ENCODE measurements around the gene ALK.

The ALK gene

DNA sequence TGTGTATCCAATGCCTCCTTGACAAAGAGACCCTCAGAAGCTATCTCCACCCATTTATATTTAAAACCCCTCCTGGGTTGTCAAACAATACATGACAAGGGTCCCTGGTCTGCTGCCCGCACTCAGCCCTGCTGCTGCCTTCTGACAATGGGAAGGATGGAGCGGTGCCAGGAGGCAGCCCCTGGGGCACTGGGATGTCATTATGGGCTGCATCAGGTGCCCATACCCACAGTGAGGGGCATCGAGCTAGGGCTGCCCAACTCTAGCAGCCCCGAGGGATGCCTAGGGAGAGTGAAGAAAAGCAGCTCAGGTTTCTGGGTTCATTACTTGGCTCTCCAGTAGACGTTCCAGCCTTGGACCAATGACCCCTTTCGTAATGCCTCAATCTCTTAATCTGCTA lies 301.7 kb downstream of the ALK start:
- Histone ChIP-seq H3K9ac (ENCODE audit: low read depth, low read length) (no peak overlapping the region), H3K36me3 (ENCODE audit: insufficient read depth, low read length) (no peaks in the 10 kb centered on the region), H3K79me2 (ENCODE audit: insufficient read depth, low read length) (no peaks in the 10 kb centered on the region), H3K27me3 (ENCODE audit: insufficient read depth, low read length, poor library complexity) (no peaks in the 10 kb centered on the region), H3K4me1 (ENCODE audit: insufficient read depth, low read length) (no peaks in the 10 kb centered on the region), H3K9me3 (ENCODE audit: insufficient read depth, low read length, severe bottlenecking) (no peaks in the 10 kb centered on the region), H3K27ac (ENCODE audit: low read length) (no peak overlapping the region), H3K4me3 (ENCODE audit: low read depth in 1 of 2, low read length in 2 of 2) (no peak overlapping the region), H4K20me1 (ENCODE audit: insufficient read depth, low read length) (no peaks in the 10 kb centered on the region), H2AFZ (ENCODE audit: low read depth, low read length) (no peak overlapping the region), H3K4me2 (ENCODE audit: insufficient read depth, low read length) (no peak overlapping the region)
- DNase-seq (no peak), ATAC-seq (ENCODE audit: insufficient read depth, low read depth) (no peak)
- no peak for TF ChIP-seq EZH2 (IDR thresholded peaks at IDR 0.05; ENCODE audit: borderline replicate concordance, low read depth, low read length, severe bottlenecking)
- TF ChIP-seq, protein P1, sequence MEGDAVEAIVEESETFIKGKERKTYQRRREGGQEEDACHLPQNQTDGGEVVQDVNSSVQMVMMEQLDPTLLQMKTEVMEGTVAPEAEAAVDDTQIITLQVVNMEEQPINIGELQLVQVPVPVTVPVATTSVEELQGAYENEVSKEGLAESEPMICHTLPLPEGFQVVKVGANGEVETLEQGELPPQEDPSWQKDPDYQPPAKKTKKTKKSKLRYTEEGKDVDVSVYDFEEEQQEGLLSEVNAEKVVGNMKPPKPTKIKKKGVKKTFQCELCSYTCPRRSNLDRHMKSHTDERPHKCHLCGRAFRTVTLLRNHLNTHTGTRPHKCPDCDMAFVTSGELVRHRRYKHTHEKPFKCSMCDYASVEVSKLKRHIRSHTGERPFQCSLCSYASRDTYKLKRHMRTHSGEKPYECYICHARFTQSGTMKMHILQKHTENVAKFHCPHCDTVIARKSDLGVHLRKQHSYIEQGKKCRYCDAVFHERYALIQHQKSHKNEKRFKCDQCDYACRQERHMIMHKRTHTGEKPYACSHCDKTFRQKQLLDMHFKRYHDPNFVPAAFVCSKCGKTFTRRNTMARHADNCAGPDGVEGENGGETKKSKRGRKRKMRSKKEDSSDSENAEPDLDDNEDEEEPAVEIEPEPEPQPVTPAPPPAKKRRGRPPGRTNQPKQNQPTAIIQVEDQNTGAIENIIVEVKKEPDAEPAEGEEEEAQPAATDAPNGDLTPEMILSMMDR (IDR thresholded peaks at IDR 0.05; ENCODE audit: borderline replicate concordance, extremely low read depth, low read length, poor library complexity, severe bottlenecking), result no peak

- no peak overlapping the region for H3K27ac ChIP-seq (ENCODE audit: low read length)
- H3K9me3 ChIP-seq (ENCODE audit: insufficient read depth, low read length, severe bottlenecking), result no peaks in the 10 kb centered on the region
- DNase-seq (no peak), ATAC-seq (ENCODE audit: insufficient read depth, low read depth) (no peak)
- peaks cover 3% of the 10 kb centered on the region for H3K27me3 ChIP-seq (ENCODE audit: insufficient read depth, low read length, poor library complexity)
- H3K4me1 ChIP-seq (ENCODE audit: insufficient read depth, low read length), result no peaks in the 10 kb centered on the region
- H3K4me2 ChIP-seq (ENCODE audit: insufficient read depth, low read length), result no peak overlapping the region
- no peak overlapping the region for H3K9ac ChIP-seq (ENCODE audit: low read depth, low read length)
- no peaks in the 10 kb centered on the region for H3K79me2 ChIP-seq (ENCODE audit: insufficient read depth, low read length)
- no peaks in the 10 kb centered on the region for H3K36me3 ChIP-seq (ENCODE audit: insufficient read depth, low read length)
- no peak overlapping the region for H2AFZ ChIP-seq (ENCODE audit: low read depth, low read length)
- TF ChIP-seq, protein P1 (IDR thresholded peaks at IDR 0.05; ENCODE audit: borderline replicate concordance, extremely low read depth, low read length, poor library complexity, severe bottlenecking), result no peak
- no peak for TF ChIP-seq EZH2 (IDR thresholded peaks at IDR 0.05; ENCODE audit: borderline replicate concordance, low read depth, low read length, severe bottlenecking)
- no peaks in the 10 kb centered on the region for H4K20me1 ChIP-seq (ENCODE audit: insufficient read depth, low read length)
- no peak overlapping the region for H3K4me3 ChIP-seq (ENCODE audit: low read depth in 1 of 2, low read length in 2 of 2)
Observed at GRCh38 chr2:29618024-29618423, 303.4 kb downstream of the ALK start.

DNA sequence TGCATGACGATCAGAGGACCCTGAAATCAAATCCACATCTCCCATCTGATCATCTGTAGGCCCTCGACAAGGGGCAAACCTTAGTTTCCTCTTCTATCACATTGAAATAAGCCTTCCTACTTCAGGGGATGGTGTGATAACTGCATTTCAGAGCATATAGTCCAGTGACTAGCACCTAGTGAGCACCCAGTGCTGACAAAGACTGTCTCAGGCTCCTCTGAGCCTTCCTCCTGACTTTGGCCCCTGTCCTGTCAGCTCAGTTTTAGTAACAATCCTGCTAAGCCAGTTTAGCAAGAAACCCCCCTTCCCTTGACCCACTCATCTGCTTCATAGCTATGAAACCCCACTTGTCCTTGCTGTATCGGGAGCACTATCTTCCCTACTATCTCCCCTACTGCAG lies 304.0 kb downstream of the ALK start:
- Histone ChIP-seq H3K36me3 (ENCODE audit: insufficient read depth, low read length) (no peaks in the 10 kb centered on the region), H3K9ac (ENCODE audit: low read depth, low read length) (no peak overlapping the region)

More for the DNA sequence above, 304.0 kb downstream of the ALK start:
- Histone ChIP-seq H4K20me1 (ENCODE audit: insufficient read depth, low read length) (no peaks in the 10 kb centered on the region), H3K9me3 (ENCODE audit: insufficient read depth, low read length, severe bottlenecking) (no peaks in the 10 kb centered on the region), H3K79me2 (ENCODE audit: insufficient read depth, low read length) (no peaks in the 10 kb centered on the region), H3K4me1 (ENCODE audit: insufficient read depth, low read length) (no peaks in the 10 kb centered on the region), H3K27ac (ENCODE audit: low read length) (no peak overlapping the region), H3K4me3 (ENCODE audit: low read depth in 1 of 2, low read length in 2 of 2) (no peak overlapping the region), H2AFZ (ENCODE audit: low read depth, low read length) (no peak overlapping the region), H3K4me2 (ENCODE audit: insufficient read depth, low read length) (no peak overlapping the region), H3K27me3 (ENCODE audit: insufficient read depth, low read length, poor library complexity) (peaks cover 3% of the 10 kb centered on the region)
- TF ChIP-seq, protein P1 (IDR thresholded peaks at IDR 0.05; ENCODE audit: borderline replicate concordance, extremely low read depth, low read length, poor library complexity, severe bottlenecking), result no peak
- TF ChIP-seq EZH2 (IDR thresholded peaks at IDR 0.05; ENCODE audit: borderline replicate concordance, low read depth, low read length, severe bottlenecking), result no peak
- DNase-seq (no peak), ATAC-seq (ENCODE audit: insufficient read depth, low read depth) (no peak)

Measured in DND-41 (cell line).